ENCODE results near the gene GTF2IRD1.

GTF2IRD1 gene

DNA sequence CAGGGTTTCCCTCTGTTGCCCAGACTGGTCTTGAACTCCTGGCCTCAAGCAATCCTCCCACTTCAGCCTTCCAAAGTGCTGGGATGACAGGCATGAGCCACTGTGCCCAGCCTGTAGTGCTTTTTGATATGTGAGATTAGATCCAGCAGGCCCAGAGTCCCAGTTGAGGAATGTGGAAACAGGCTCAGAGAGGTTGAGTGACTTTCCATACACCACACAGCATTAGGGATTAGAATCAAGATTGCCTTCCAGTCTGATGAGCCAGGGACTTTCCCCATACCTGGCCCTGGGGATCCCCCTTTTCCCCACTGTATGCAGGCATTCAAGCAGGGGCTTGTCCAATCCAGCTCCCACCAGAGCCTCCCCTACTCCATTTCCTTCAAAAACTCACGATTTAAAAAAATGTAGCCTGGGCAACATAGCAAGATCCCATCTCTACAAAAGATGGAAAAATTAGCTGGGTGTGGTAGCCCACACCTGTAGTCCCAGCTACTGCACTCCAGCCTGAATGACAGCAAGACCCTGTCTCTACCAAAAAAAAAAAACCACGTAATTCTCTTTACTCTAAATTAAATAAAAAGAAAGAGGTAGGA, 128.8 kb downstream of the GTF2IRD1 start:
- Histone ChIP-seq H3K9me3 (ENCODE audit: severe bottlenecking) (no peaks in the 10 kb centered on the region), H3K27me3 (ENCODE audit: insufficient read depth, low read depth, severe bottlenecking) (no peaks in the 10 kb centered on the region), H3K4me3 (ENCODE audit: low read depth, low read length) (no peak overlapping the region), H3K36me3 (peaks cover 27% of the 10 kb centered on the region), H3K27ac (no peak overlapping the region)
- no peak for DNase-seq
- TF ChIP-seq, protein P1, sequence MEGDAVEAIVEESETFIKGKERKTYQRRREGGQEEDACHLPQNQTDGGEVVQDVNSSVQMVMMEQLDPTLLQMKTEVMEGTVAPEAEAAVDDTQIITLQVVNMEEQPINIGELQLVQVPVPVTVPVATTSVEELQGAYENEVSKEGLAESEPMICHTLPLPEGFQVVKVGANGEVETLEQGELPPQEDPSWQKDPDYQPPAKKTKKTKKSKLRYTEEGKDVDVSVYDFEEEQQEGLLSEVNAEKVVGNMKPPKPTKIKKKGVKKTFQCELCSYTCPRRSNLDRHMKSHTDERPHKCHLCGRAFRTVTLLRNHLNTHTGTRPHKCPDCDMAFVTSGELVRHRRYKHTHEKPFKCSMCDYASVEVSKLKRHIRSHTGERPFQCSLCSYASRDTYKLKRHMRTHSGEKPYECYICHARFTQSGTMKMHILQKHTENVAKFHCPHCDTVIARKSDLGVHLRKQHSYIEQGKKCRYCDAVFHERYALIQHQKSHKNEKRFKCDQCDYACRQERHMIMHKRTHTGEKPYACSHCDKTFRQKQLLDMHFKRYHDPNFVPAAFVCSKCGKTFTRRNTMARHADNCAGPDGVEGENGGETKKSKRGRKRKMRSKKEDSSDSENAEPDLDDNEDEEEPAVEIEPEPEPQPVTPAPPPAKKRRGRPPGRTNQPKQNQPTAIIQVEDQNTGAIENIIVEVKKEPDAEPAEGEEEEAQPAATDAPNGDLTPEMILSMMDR (IDR thresholded peaks at IDR 0.05; ENCODE audit: low read depth, low read length) = no peak

- no peaks in the 10 kb centered on the region for H3K9me3 ChIP-seq (ENCODE audit: severe bottlenecking)
- H3K27me3 ChIP-seq (ENCODE audit: insufficient read depth, low read depth, severe bottlenecking) = no peaks in the 10 kb centered on the region
- TF ChIP-seq, protein P1 (IDR thresholded peaks at IDR 0.05; ENCODE audit: low read depth, low read length) = no peak
- H3K36me3 ChIP-seq = peaks cover 30% of the 10 kb centered on the region
- DNase-seq = no peak
- H3K4me3 ChIP-seq (ENCODE audit: low read depth, low read length) = no peak overlapping the region
- peak overlapping the region; percentile 87 for H3K27ac ChIP-seq
Observed at GRCh38 chr7:74583630-74584029, 129.9 kb downstream of the GTF2IRD1 start.

DNA sequence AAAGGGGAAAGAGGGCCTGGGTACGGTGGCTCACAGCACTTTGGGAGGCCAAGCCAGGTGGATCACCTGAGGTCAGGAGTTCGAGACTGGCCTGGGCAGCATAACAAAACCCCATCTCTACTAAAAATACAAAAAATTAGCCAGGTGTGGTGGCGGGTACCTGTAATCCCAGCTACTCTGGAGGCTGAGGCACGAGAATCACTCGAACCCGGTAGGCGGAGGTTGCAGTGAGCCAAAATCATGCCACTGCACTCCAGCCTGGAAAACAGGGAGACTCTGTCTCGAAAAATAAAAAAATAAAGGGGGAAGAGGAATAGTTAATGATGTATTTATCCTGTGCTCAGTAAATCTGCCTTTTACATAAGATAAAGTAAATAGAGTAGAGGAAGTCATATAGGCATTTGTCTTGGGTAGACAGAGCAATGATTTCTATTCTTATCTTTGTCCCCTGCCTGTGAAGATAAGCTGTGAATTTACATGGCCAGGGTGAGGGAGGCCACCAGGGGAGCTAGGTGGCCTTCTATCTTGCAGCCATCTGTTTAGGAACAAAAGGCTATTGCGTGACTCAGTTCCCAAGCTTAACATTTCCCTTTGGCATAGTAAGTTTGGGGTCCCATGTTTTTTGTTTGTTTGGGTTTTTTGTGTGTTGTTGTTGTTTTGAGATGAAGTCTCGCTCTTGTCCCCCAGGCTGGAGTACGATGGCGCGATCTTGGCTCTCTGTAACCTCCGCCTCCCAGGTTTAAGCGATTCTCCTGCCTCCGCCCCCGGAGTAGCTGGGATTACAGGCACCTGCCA, 130.7 kb downstream of the GTF2IRD1 start:
- Histone ChIP-seq H3K9me3 (ENCODE audit: severe bottlenecking) (no peaks in the 10 kb centered on the region), H3K27ac (peak overlapping the region; percentile 87), H3K27me3 (ENCODE audit: insufficient read depth, low read depth, severe bottlenecking) (no peaks in the 10 kb centered on the region), H3K36me3 (peaks cover 34% of the 10 kb centered on the region), H3K4me3 (ENCODE audit: low read depth, low read length) (no peak overlapping the region)
- DNase-seq = peak; percentile 50
- TF ChIP-seq, protein P1 (IDR thresholded peaks at IDR 0.05; ENCODE audit: low read depth, low read length) = peak; percentile 58

DNA sequence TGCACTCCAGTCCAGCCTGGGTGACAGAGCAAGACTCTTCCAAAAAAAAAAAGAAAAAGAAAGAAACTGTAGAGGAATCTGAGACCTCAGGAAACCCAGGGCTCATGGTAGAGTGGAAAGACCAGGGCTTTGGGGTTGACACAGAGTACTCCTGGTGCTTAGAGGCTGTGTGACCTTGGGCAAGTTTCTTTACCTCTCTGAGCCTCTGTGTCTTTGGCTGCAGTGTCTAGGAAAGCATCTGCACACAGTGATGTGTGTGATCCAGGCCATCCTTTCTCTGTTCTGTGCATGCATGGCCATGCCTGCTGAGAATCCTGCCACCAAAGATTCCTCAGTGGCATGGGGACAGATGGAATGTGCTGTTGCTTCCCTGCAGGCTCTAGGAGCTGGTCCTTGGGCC, 132.1 kb downstream of the GTF2IRD1 start:
- Histone ChIP-seq H3K4me3 (ENCODE audit: low read depth, low read length) (no peak overlapping the region), H3K27me3 (ENCODE audit: insufficient read depth, low read depth, severe bottlenecking) (no peaks in the 10 kb centered on the region), H3K27ac (peak overlapping the region; percentile 87), H3K9me3 (ENCODE audit: severe bottlenecking) (no peaks in the 10 kb centered on the region), H3K36me3 (peaks cover 45% of the 10 kb centered on the region)
- no peak for DNase-seq
- TF ChIP-seq, protein P1 (IDR thresholded peaks at IDR 0.05; ENCODE audit: low read depth, low read length) = no peak

GRCh38 chr7:74586258-74587175, 132.8 kb downstream of the GTF2IRD1 start:
- no peaks in the 10 kb centered on the region for H3K9me3 ChIP-seq (ENCODE audit: severe bottlenecking)
- peak overlapping the region; percentile 28 for H3K27ac ChIP-seq
- no peak overlapping the region for H3K4me3 ChIP-seq (ENCODE audit: low read depth, low read length)
- no peak for DNase-seq
- peaks cover 46% of the 10 kb centered on the region for H3K36me3 ChIP-seq
- TF ChIP-seq, protein P1 (IDR thresholded peaks at IDR 0.05; ENCODE audit: low read depth, low read length) = no peak
- no peaks in the 10 kb centered on the region for H3K27me3 ChIP-seq (ENCODE audit: insufficient read depth, low read depth, severe bottlenecking)

Data from WERI-Rb-1 (cell line).